Esophagus muscularis mucosa (tissue), 4 donors: ENCODE results near the gene PLEKHH1.

Experiments used
- CTCF ChIP-seq, 3 experiments: fragments of 200-600 bp in 2 of 3; fragments of 450-650 bp in 1 of 3; sonication (generic) in 2 of 3; IDR thresholded peaks; one replicate each; pipeline ENCODE4 v1.5.1; 2017 to 2019; ENCODE audit warnings: antibody characterized with exemption in 3 of 3, mild to moderate bottlenecking in 2 of 3, moderate library complexity in 1 of 3
- EP300 ChIP-seq: sonication (generic); formaldehyde crosslinking; IDR thresholded peaks from one replicate; pipeline ENCODE4 v1.6.1; 2017; ENCODE audit warnings: antibody characterized with exemption
- POLR2AphosphoS5 ChIP-seq, 2 donors: sonication (generic); formaldehyde crosslinking; IDR thresholded peaks; one replicate each; pipeline ENCODE4 v1.6.1; 2017; ENCODE audit warnings: antibody characterized with exemption in 2 of 2

- TF ChIP-seq POLR2AphosphoS5 (IDR thresholded peaks at IDR 0.05) = no peak
- TF ChIP-seq CTCF (IDR thresholded peaks at IDR 0.05) = no peak
- no peak for TF ChIP-seq EP300
Observed at GRCh38 chr14:67623114-67623513, 90.0 kb downstream of the PLEKHH1 start.
